Retinal pigment epithelial cell (primary cell): ENCODE data around the gene GBGT1.
"Not testable (repeated sequence)": the region's sequence is repeated elsewhere in the genome, so short reads cannot be mapped to it uniquely, and the experiment has no call there.

Experiments
- DNase-seq: peaks from one replicate; pipeline ENCODE4 v3.0.0-alpha.2; 2010; ENCODE audit warnings: low read depth
- H3K4me3 ChIP-seq: 2 replicates; pipeline ENCODE4 v1.5.1; 2011; ENCODE audit warnings: mild to moderate bottlenecking, low read length, control low read depth, moderate library complexity
- TF ChIP-seq, protein P1 (sequence below): conservative IDR thresholded peaks from 2 replicates; pipeline ENCODE4 v1.5.1; 2011; ENCODE audit warnings: low read depth, low read length, control low read depth, inconsistent platforms

GBGT1 gene

DNA sequence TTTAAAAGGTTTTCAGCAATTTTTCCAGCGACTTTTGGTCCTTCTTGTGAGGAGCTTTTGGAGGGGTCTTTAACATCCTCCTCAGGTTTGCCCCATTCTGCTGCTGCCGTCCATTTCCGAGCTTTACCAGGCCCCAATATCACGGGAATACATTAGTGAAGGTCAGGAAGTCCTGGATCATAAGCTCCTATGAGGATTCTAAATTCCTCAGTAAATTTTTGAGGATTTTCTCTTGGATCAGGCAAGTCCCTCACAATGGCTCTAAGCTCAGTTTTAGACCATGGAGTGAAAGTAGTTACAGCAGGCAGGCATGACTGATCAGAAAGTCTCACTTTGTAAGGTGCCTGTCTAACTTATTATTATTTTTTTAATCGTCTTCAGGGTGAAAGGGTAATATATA, 17.2 kb upstream of the GBGT1 start:
- DNase-seq, result no peak
- H3K4me3 ChIP-seq, result no peak overlapping the region
- TF ChIP-seq, protein P1, sequence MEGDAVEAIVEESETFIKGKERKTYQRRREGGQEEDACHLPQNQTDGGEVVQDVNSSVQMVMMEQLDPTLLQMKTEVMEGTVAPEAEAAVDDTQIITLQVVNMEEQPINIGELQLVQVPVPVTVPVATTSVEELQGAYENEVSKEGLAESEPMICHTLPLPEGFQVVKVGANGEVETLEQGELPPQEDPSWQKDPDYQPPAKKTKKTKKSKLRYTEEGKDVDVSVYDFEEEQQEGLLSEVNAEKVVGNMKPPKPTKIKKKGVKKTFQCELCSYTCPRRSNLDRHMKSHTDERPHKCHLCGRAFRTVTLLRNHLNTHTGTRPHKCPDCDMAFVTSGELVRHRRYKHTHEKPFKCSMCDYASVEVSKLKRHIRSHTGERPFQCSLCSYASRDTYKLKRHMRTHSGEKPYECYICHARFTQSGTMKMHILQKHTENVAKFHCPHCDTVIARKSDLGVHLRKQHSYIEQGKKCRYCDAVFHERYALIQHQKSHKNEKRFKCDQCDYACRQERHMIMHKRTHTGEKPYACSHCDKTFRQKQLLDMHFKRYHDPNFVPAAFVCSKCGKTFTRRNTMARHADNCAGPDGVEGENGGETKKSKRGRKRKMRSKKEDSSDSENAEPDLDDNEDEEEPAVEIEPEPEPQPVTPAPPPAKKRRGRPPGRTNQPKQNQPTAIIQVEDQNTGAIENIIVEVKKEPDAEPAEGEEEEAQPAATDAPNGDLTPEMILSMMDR, result no peak

DNA sequence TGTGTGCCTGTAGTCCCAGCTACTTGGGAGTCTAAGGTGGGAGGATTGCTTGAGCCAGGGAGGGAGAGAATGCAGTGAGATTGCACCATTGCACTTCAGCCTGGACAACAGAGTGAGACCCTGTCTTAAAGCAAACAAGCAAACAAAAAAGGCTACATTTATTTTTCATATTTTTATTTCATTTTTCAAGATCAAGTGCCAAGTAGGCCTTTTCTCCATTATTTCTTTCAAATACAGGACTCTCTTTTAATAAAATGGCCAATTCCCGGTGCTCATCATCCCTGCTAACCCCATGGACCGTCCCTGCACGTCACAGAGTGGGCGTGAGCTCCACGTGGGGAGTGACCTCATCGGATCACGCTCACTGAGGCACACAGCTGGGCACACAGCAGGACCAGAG, 9.3 kb upstream of the GBGT1 start:
- H3K4me3 ChIP-seq, result no peak overlapping the region
- TF ChIP-seq, protein P1, result no peak
- DNase-seq, result no peak

DNA sequence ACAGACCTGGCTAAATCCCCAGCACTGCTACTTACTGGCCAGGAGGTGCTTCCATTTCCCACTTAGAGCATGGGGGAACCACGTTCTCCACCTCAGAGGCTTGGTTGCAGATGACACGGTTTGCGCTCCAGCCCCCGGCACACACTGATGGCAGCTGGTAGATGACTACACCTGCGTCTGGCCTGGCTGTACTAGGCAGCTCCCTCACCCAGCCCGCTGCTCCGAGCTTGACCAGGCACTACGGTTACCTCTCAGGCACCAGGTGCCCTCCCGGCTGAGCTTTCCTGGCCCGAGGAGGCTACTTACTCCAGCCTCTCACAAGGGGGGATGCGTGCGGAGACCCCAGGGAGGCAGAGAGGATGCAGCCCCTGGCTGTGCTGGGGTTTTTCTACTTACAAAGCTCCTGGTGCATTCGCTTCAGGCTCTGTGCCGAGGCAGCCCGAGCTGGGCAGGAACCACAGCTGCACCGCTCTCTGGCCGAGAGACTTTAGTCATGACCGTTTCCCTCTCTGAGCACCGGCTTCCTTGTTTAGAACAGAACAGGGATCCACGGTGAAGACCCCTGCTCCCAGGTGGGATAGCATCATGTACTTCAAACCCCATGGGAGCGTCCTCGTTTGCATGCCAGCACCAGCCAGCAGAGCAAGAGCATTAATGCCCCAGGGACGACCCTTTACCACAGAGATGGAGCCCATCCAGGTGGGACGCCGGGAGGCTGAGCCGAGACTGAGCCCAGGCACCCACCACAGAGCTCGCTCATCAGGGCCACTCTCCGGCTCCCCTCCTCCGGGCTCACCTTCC, 7.6 kb upstream of the GBGT1 start:
- no peak overlapping the region for H3K4me3 ChIP-seq
- DNase-seq, result no peak
- TF ChIP-seq, protein P1, result no peak

DNA sequence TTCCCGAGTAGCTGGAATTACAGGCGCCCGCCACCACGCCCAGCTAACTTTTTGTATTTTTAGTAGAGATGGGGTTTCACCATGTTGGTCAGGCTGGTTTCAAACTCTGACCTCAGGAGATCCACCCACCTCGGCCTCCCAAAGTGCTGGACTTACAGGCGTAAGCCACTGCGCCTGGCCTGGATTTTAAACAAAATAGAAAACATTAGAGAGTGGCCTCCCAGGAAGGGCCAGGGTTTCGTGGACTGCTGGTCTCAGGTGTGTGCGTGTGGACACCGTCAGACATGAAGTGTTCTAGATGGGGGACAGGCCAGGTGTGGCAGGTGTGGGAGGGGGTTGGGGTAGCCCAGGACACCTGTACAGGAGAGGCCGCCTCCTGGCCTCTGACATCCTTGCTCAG, 7.0 kb upstream of the GBGT1 start:
- H3K4me3 ChIP-seq, result no peak overlapping the region
- TF ChIP-seq, protein P1, result no peak
- no peak for DNase-seq

DNA sequence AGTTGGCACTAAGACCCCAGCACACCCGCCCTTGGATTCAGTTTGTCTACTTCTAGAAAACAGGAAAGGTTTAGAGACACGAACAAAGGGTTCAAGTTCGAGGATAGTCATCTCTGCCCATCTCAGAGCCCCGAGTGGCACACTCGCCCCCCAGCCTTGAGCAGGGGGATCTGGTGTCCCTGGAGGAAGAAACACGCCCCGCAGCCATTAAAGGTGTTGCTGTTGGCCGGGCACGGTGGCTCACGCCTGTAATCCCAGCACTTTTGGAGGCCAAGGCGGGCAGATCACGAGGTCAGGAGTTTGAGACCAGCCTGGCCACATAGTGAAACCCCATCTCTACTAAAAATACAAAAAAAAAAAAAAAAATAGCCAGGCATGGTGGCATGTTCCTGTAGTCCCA, 6.0 kb upstream of the GBGT1 start:
- not testable (repeated sequence) for H3K4me3 ChIP-seq, DNase-seq

DNA sequence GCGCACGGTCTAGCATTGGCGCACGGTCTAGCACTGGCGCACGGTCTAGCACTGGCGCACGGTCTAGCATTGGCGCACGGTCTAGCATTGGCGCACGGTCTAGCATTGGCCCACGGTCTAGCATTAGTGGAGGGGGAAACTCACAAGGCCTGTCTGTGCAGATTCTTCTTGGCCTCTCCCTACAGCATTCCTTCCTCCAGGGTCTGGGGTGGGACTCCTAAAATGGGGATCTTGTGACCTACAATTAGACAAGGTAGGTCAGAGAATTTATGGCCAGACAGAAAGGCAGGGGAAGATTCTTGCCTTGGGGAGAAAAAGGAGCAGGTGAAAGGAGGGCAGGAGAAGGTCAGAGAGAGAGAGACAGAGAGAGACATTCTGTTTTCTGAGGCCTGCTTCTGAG, 5.4 kb upstream of the GBGT1 start:
- no peak for DNase-seq
- no peak overlapping the region for H3K4me3 ChIP-seq
- TF ChIP-seq, protein P1, result no peak

DNA sequence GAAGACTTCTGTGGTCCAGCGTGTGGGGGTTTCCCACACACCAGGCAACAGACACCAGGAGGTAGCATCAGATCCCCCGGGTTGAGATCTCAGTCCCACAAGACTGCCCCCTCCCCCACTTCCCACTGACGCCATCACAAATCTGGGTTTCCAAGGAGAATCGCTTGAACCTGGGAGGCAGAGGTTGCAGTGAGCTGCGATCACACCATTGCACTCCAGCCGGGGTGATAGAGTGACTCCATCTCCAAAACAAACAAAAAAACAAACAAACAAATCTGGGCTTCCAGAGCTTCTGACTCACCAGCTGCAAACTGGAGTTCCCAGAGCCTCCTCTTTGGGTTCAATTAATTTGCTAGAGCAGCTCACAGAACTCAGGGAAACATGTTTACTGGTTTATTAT, 4.7 kb upstream of the GBGT1 start:
- no peak overlapping the region for H3K4me3 ChIP-seq
- TF ChIP-seq, protein P1, result no peak
- DNase-seq, result no peak

DNA sequence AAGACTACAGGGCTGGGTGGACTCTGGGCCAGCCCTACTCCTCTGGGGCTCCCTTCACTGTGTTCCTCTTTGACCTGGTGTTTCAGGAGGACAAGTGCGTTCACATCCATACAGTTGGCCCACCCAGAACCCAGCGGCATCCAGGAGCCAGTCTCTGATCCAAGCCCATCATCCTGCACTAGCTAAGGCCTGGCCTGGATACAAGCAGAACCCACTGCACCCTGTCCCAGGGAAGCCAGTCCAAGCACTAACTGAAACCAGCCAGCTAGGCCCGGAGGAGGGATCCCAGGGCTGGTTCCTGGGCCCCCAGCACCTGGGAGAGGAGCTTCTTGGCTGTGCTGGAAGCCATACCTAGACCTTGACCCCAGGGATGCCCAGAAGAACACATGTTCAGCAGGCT, 4.1 kb upstream of the GBGT1 start:
- H3K4me3 ChIP-seq, result no peak overlapping the region
- TF ChIP-seq, protein P1, result no peak
- no peak for DNase-seq
